ENCODE results near the gene PROM1. TPM values are rescaled to one million over a fixed set of nuclear protein-coding genes. Genes with fewer than 3 reads are reported as not detected.

The PROM1 gene
- total and polyA plus RNA-seq, 3 donors from 2014 or later, result 24.5 to 32.9 (median 25.4) TPM

- Histone ChIP-seq H3K4me3 (no peak overlapping the region), H3K27ac (no peak overlapping the region), H3K36me3 (ENCODE audit: low read depth, missing control alignments) (no peaks in the 10 kb centered on the region), H3K9me3 (no peaks in the 10 kb centered on the region), H3K27me3 (no peaks in the 10 kb centered on the region), H3K4me1 (no peaks in the 10 kb centered on the region)
- intact Hi-C loops (cut with DNase I; ENCODE audit: low total_unique reads), result no loop called here
- 86 to 93% methylated on average over 2 of the region's 2 CpGs for WGBS, 2 donors
- no peak for TF ChIP-seq POLR2A (IDR thresholded peaks at IDR 0.05)
- no peak for TF ChIP-seq CTCF (IDR thresholded peaks at IDR 0.05)
- DNase-seq, result no peak
Measured at GRCh38 chr4:16052939-16053338, 30.9 kb downstream of the PROM1 start.

GRCh38 chr4:16051980-16052379 is 31.8 kb downstream of the PROM1 start:
- Histone ChIP-seq H3K9me3 (no peaks in the 10 kb centered on the region), H3K4me1 (no peaks in the 10 kb centered on the region), H3K4me3 (no peak overlapping the region), H3K36me3 (ENCODE audit: low read depth, missing control alignments) (no peaks in the 10 kb centered on the region), H3K27me3 (no peaks in the 10 kb centered on the region), H3K27ac (no peak overlapping the region)
- WGBS, 2 donors, result 94% methylated on average over 5 of the region's 5 CpGs
- DNase-seq, result no peak
- TF ChIP-seq CTCF (IDR thresholded peaks at IDR 0.05) (no peak), POLR2A (IDR thresholded peaks at IDR 0.05) (no peak)
- intact Hi-C loops (cut with DNase I; ENCODE audit: low total_unique reads), result no loop called here

- H3K27ac ChIP-seq, result no peak overlapping the region
- WGBS, 2 donors, result 86 to 94% methylated on average over 2 of the region's 2 CpGs
- intact Hi-C loops (cut with DNase I; ENCODE audit: low total_unique reads), result no loop called here
- no peak for TF ChIP-seq POLR2A (IDR thresholded peaks at IDR 0.05)
- no peak for TF ChIP-seq CTCF (IDR thresholded peaks at IDR 0.05)
- H3K4me1 ChIP-seq, result no peaks in the 10 kb centered on the region
- no peaks in the 10 kb centered on the region for H3K36me3 ChIP-seq (ENCODE audit: low read depth, missing control alignments)
- H3K27me3 ChIP-seq, result no peaks in the 10 kb centered on the region
- no peaks in the 10 kb centered on the region for H3K9me3 ChIP-seq
- no peak overlapping the region for H3K4me3 ChIP-seq
- no peak for DNase-seq
Measured at GRCh38 chr4:16051132-16051531, 32.7 kb downstream of the PROM1 start.

- 72 to 74% methylated on average over 1 of the region's 1 CpG for WGBS, 2 donors
- Histone ChIP-seq H3K36me3 (ENCODE audit: low read depth, missing control alignments) (no peaks in the 10 kb centered on the region), H3K27ac (no peak overlapping the region), H3K4me1 (no peaks in the 10 kb centered on the region), H3K4me3 (no peak overlapping the region), H3K27me3 (no peaks in the 10 kb centered on the region), H3K9me3 (no peaks in the 10 kb centered on the region)
- intact Hi-C loops (cut with DNase I; ENCODE audit: low total_unique reads), result no loop called here
- no peak for DNase-seq
- TF ChIP-seq POLR2A (IDR thresholded peaks at IDR 0.05) (no peak), CTCF (IDR thresholded peaks at IDR 0.05) (no peak)
Measured at GRCh38 chr4:16050669-16051068, 33.2 kb downstream of the PROM1 start.

GRCh38 chr4:16048619-16049419 is 35.0 kb downstream of the PROM1 start:
- Histone ChIP-seq H3K4me3 (no peak overlapping the region), H3K4me1 (no peaks in the 10 kb centered on the region), H3K9me3 (no peaks in the 10 kb centered on the region), H3K27me3 (no peaks in the 10 kb centered on the region), H3K27ac (no peak overlapping the region), H3K36me3 (ENCODE audit: low read depth, missing control alignments) (no peaks in the 10 kb centered on the region)
- intact Hi-C loops (cut with DNase I; ENCODE audit: low total_unique reads), result no loop called here
- 44 to 66% methylated on average over 12 to 15 of the region's 15 CpGs for WGBS, 2 donors
- DNase-seq, result no peak
- no peak for TF ChIP-seq POLR2A (IDR thresholded peaks at IDR 0.05)
- no peak for TF ChIP-seq CTCF (IDR thresholded peaks at IDR 0.05)
